Osteoblast (primary cell): Measurements from ENCODE around the gene MAP4K3. TPM values are rescaled to one million over a fixed set of nuclear protein-coding genes. Genes with fewer than 3 reads are reported as not detected.

Experiments used
- DNase-seq: peaks from one replicate; pipeline ENCODE4 v3.0.0; 2011; ENCODE audit warnings: low spot score, mixed read lengths; ENCODE audit not compliant: insufficient read length; ENCODE audit errors: missing footprints
- H2AFZ ChIP-seq: 2 replicates; pipeline ENCODE4 v1.6.0; 2011; ENCODE audit warnings: mild to moderate bottlenecking, low read length
- H3K27ac ChIP-seq: 2 replicates; pipeline ENCODE4 v1.5.1; 2011; ENCODE audit warnings: mild to moderate bottlenecking, low read depth, low read length, moderate library complexity
- H3K27me3 ChIP-seq: 2 replicates; pipeline ENCODE4 v1.6.0; 2012; ENCODE audit warnings: mild to moderate bottlenecking, control low read depth, inconsistent platforms, low read length, moderate library complexity; ENCODE audit not compliant: insufficient read depth
- H3K36me3 ChIP-seq: 2 replicates; pipeline ENCODE4 v1.5.1; 2011; ENCODE audit warnings: mild to moderate bottlenecking, low read length, control low read depth, moderate library complexity; ENCODE audit not compliant: insufficient read depth
- H3K4me1 ChIP-seq: 2 replicates; pipeline ENCODE4 v1.5.1; 2011; ENCODE audit warnings: mild to moderate bottlenecking, low read length, control low read depth, moderate library complexity; ENCODE audit not compliant: insufficient read depth
- H3K4me2 ChIP-seq: 2 replicates; pipeline ENCODE4 v1.6.0; 2011; ENCODE audit warnings: mild to moderate bottlenecking, low read length; ENCODE audit not compliant: insufficient read depth
- H3K4me3 ChIP-seq: fragments of 200-600 bp; sonication (generic); 3 replicates; pipeline ENCODE4 v1.5.1; 2012; ENCODE audit warnings: mild to moderate bottlenecking, low read length, inconsistent platforms; ENCODE audit not compliant: insufficient read depth
- H3K79me2 ChIP-seq: 2 replicates; pipeline ENCODE4 v1.6.0; 2012; ENCODE audit warnings: mild to moderate bottlenecking, low read length, control low read depth, inconsistent platforms; ENCODE audit not compliant: insufficient read depth
- H3K9me3 ChIP-seq: 2 replicates; pipeline ENCODE4 v1.5.1; 2011; ENCODE audit warnings: low read depth, low read length, control low read depth
- H4K20me1 ChIP-seq: 2 replicates; pipeline ENCODE4 v1.6.0; 2012; ENCODE audit warnings: mild to moderate bottlenecking, low read length, control low read depth; ENCODE audit not compliant: insufficient read depth
- CTCF ChIP-seq: IDR thresholded peaks from 2 replicates; pipeline ENCODE4 v1.5.1; 2011; ENCODE audit warnings: mild to moderate bottlenecking, low read depth, low read length, moderate library complexity; ENCODE audit errors: extremely low read depth
- total RNA-seq: library from RNA; depleted of rRNA; stranded (reverse); fragments of >200 nt; gene quantifications from 2 replicates; pipeline ENCODE4 v1.2.3, GENCODE V29; 2012

Gene MAP4K3
- total RNA-seq, 1 donor = 51.8 TPM

- Histone ChIP-seq H3K79me2 (peaks cover 99% of the 10 kb centered on the region), H3K4me3 (no peak overlapping the region), H3K27ac (no peak overlapping the region), H3K9me3 (no peaks in the 10 kb centered on the region), H4K20me1 (peaks cover 50% of the 10 kb centered on the region), H3K27me3 (no peaks in the 10 kb centered on the region), H3K4me1 (peaks cover 9% of the 10 kb centered on the region), H3K36me3 (no peaks in the 10 kb centered on the region), H3K4me2 (no peak overlapping the region), H2AFZ (no peak overlapping the region)
- DNase-seq = no peak
- no peak for TF ChIP-seq CTCF
Measured at GRCh38 chr2:39405364-39405763, 31.7 kb downstream of the MAP4K3 start.

DNA sequence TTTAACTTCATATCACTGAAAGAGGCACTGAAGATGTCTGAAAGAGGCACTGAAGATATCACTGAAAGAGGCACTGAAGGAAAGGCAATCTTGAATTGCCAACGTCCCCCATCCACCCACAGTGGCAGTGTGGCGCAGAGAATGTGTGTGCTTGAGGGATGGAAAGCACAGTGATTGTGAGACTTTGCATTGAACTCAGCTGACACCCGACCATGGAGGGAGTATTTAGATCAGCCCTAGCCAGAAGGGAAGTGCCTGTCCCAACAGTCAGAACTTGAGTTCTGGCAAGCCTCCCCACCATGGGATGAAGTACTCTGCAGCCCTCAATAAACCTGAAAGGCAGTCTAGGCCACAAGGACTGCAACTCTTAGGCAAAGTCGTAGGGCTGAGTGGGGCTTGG lies 33.8 kb downstream of the MAP4K3 start:
- no peaks in the 10 kb centered on the region for H3K27me3 ChIP-seq
- H4K20me1 ChIP-seq = peaks cover 52% of the 10 kb centered on the region
- H3K4me1 ChIP-seq = no peaks in the 10 kb centered on the region
- no peak overlapping the region for H3K4me2 ChIP-seq
- H3K27ac ChIP-seq = no peak overlapping the region
- no peak overlapping the region for H2AFZ ChIP-seq
- H3K4me3 ChIP-seq = no peak overlapping the region
- DNase-seq = no peak
- peaks cover 97% of the 10 kb centered on the region for H3K79me2 ChIP-seq
- no peaks in the 10 kb centered on the region for H3K9me3 ChIP-seq
- TF ChIP-seq CTCF = no peak
- no peaks in the 10 kb centered on the region for H3K36me3 ChIP-seq

DNA sequence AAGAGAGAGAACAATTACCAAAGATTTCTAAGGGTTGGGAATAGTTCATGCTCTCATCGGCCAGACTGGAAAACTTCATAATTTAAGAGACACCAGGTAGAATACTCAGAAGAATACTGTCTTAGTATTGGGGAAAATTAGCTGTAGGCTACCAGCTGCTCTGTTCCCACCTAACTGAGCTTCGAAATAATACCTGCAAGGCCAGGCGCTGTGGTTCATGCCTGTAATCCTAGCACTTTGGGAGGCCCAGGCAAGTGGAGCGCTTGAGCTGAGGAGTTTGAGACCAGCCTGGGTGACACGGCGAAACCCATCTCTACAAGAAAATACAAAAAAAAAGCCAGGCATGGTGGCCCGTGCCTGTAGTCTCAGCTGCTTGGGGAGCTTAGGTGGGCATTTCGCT lies 35.8 kb downstream of the MAP4K3 start:
- no peak overlapping the region for H2AFZ ChIP-seq
- no peak overlapping the region for H3K4me3 ChIP-seq
- H3K79me2 ChIP-seq = peaks cover 96% of the 10 kb centered on the region
- H3K27me3 ChIP-seq = no peaks in the 10 kb centered on the region
- no peaks in the 10 kb centered on the region for H3K4me1 ChIP-seq
- no peaks in the 10 kb centered on the region for H3K9me3 ChIP-seq
- peaks cover 50% of the 10 kb centered on the region for H4K20me1 ChIP-seq
- no peak for TF ChIP-seq CTCF
- H3K36me3 ChIP-seq = no peaks in the 10 kb centered on the region
- DNase-seq = no peak
- H3K4me2 ChIP-seq = no peak overlapping the region
- H3K27ac ChIP-seq = no peak overlapping the region

GRCh38 chr2:39399570-39399969 lies 37.5 kb downstream of the MAP4K3 start:
- no peak for TF ChIP-seq CTCF
- H3K4me1 ChIP-seq = peaks cover 6% of the 10 kb centered on the region
- H3K27me3 ChIP-seq = no peaks in the 10 kb centered on the region
- no peak overlapping the region for H3K4me3 ChIP-seq
- no peaks in the 10 kb centered on the region for H3K9me3 ChIP-seq
- no peak overlapping the region for H3K27ac ChIP-seq
- no peak overlapping the region for H3K4me2 ChIP-seq
- peaks cover 51% of the 10 kb centered on the region for H4K20me1 ChIP-seq
- H3K36me3 ChIP-seq = no peaks in the 10 kb centered on the region
- H2AFZ ChIP-seq = no peak overlapping the region
- H3K79me2 ChIP-seq = peaks cover 95% of the 10 kb centered on the region
- no peak for DNase-seq
